A549 (cell line): ENCODE measurements around the gene P2RX4. TPM values are rescaled to one million over a fixed set of nuclear protein-coding genes. Genes with fewer than 3 reads are reported as not detected.
A peak's percentile ranks its signal among the peaks of the same experiment; 100 is the strongest.

Experiments
- ATAC-seq, 2 experiments: fragments of 200-7000 bp in 1 of 2; fragments of >200 bp in 1 of 2; cut with Nextera tagmentation in 1 of 2; cut with Tn5 transposase in 1 of 2; 3 replicates each; pipeline versions ENCODE4 v1.8.0 to v1.9.1; 2018 to 2020; ENCODE audit warnings: mild to moderate bottlenecking in 1 of 2, moderate library complexity in 1 of 2
- CTCF ChIA-PET: fragments of 300-600 bp; sonication (Branson Sonifier 250); formaldehyde crosslinking; extraction: SDS; loops from one replicate; lab custom pipeline; 2021; ENCODE audit warnings: antibody characterized with exemption, inconsistent platforms; lab: Yijun Ruan, JAX
- POLR2A ChIA-PET: fragments of 350-600 bp; formaldehyde crosslinking; extraction: SDS; loops from one replicate; lab custom pipeline; 2021; ENCODE audit warnings: antibody characterized with exemption, inconsistent platforms; lab: Yijun Ruan, JAX
- DNase-seq, 2 experiments: peaks; one replicate each; pipeline versions ENCODE4 v3.0.0 to v3.0.0-alpha.2; 2011 to 2016; ENCODE audit warnings: low read depth in 1 of 2, low spot score in 1 of 2
- FAIRE-seq: peaks from 2 replicates; lab custom pipeline; 2011; peaks lifted over from hg19 to GRCh38; lab: Jason Lieb, UNC
- H3K27ac ChIP-seq, 2 experiments: fragments of >200 bp; sonication (Bioruptor Twin); formaldehyde crosslinking; 3 replicates each; pipeline ENCODE4 v1.5.1; 2016 to 2017
- H3K4me1 ChIP-seq: fragments of >200 bp; sonication (Bioruptor Twin); formaldehyde crosslinking; 3 replicates; pipeline ENCODE4 v1.6.1; 2016
- H3K4me2 ChIP-seq: fragments of >200 bp; sonication (Bioruptor Twin); formaldehyde crosslinking; 3 replicates; pipeline ENCODE4 v1.6.1; 2016
- H3K4me3 ChIP-seq: fragments of >200 bp; sonication (Bioruptor Twin); formaldehyde crosslinking; 3 replicates; pipeline ENCODE4 v1.5.1; 2016
- H3K9me3 ChIP-seq: fragments of >200 bp; sonication (Bioruptor Twin); formaldehyde crosslinking; 3 replicates; pipeline ENCODE4 v1.6.1; 2016
- BCL3 ChIP-seq: fragments of >200 bp; sonication (Bioruptor Twin); formaldehyde crosslinking; IDR thresholded peaks from 3 replicates; pipeline ENCODE4 v1.6.1; 2016
- EP300 ChIP-seq, 2 experiments: fragments of >200 bp; sonication (Bioruptor Twin); formaldehyde crosslinking; IDR thresholded peaks; 2 replicates in 1 of 2; 3 replicates in 1 of 2; pipeline ENCODE4 v1.6.1; 2016 to 2017
- FOSL2 ChIP-seq, 2 experiments: fragments of 450-650 bp in 1 of 2; fragments of >200 bp in 1 of 2; sonication (Bioruptor Twin) in 1 of 2; formaldehyde crosslinking; IDR thresholded peaks; 2 replicates each; pipeline versions ENCODE4 v1.5.0 to v1.6.1; 2016 to 2020; ENCODE audit warnings: mild to moderate bottlenecking in 1 of 2, moderate library complexity in 1 of 2
- HEYL ChIP-seq: fragments of 250-450 bp; sonication (Bioruptor Pico); IDR thresholded peaks from 2 replicates; pipeline ENCODE4 v1.8.0; 2021; ENCODE audit warnings: mild to moderate bottlenecking, moderate library complexity
- HOXB5 ChIP-seq: fragments of 250-450 bp; sonication (Bioruptor Pico); IDR thresholded peaks from 2 replicates; pipeline ENCODE4 v1.5.0; 2020; ENCODE audit warnings: mild to moderate bottlenecking, moderate library complexity
- MAZ ChIP-seq: fragments of 150-350 bp; IDR thresholded peaks from 2 replicates; pipeline ENCODE4 v1.6.1; 2014; ENCODE audit warnings: antibody characterized with exemption, low read depth, low read length, borderline replicate concordance
- REST ChIP-seq: fragments of 200-600 bp; sonication (generic); IDR thresholded peaks from 2 replicates; pipeline ENCODE4 v1.6.1; 2016; ENCODE audit warnings: antibody characterized with exemption, mild to moderate bottlenecking, moderate library complexity
- TP53 ChIP-seq: fragments of 250-450 bp; sonication (Bioruptor Pico); IDR thresholded peaks from 2 replicates; pipeline ENCODE4 v1.5.0; 2021; ENCODE audit warnings: mild to moderate bottlenecking, moderate library complexity
- ZC3H11A ChIP-seq: fragments of 450-650 bp; IDR thresholded peaks from 2 replicates; pipeline ENCODE4 v1.6.1; 2014; ENCODE audit warnings: antibody characterized with exemption, mild to moderate bottlenecking
- ZFP36 ChIP-seq: fragments of 450-650 bp; IDR thresholded peaks from 2 replicates; pipeline ENCODE4 v1.6.1; 2014; ENCODE audit warnings: borderline replicate concordance; ENCODE audit not compliant: partially characterized antibody
- WGBS: methylation state at CpG from one replicate; pipeline ENCODE4 v1.1.6; 2017; ENCODE audit errors: missing lambda C conversion rate; 5-methylcytosine and 5-hydroxymethylcytosine counted together
- polyA plus RNA-seq, 4 experiments: library from polyadenylated mRNA; depleted of rRNA in 3 of 4; stranded (reverse); fragments of >200 nt; fragmentation: RNase III in 1 of 4; extraction: RNeasy Plus Mini Kit Qiagen cat#74134 plus additional on column Dnase treatment in 1 of 4; gene quantifications; 2 replicates in 3 of 4; 3 replicates in 1 of 4; pipeline ENCODE4 v1.2.3, GENCODE V29; 2011 to 2017
- TF ChIP-seq, protein P1 (sequence below): fragments of >200 bp; sonication (Bioruptor Twin); formaldehyde crosslinking; IDR thresholded peaks from 2 replicates; pipeline ENCODE4 v1.6.1; 2016

Gene P2RX4
- polyA plus RNA-seq, 2 of the 4 experiments (the other 2 are of a cell fraction) = 16.0 to 27.5 TPM

DNA sequence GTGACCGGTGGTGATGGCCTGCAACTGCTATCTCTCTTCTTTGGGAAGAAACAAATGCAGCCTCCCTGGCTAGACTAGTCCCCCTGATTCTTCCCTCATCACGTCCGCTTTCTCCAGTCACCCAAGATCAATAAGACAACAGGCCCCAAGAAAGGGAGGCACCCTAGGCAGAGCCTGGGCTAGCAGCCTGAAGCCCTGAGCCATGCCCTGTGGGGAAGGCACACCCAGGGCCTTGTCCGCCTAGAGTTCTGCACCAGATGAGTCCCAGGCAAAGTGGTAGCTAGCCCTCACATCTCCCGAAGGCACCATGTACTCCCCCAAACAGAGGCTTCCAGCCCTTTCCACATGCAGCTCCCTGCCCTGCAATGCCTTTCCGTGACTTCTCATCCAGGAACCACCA, 51.5 kb downstream of the P2RX4 start:
- no peak overlapping the region for H3K4me2 ChIP-seq
- FAIRE-seq = no peak
- TF ChIP-seq REST (no peak), FOSL2 (IDR thresholded peaks at IDR 0.05) (no peak), FOSL2 (CRISPR knock-in tag; IDR thresholded peaks at IDR 0.05) (no peak), ZC3H11A (no peak), BCL3 (no peak)
- no peak overlapping the region for H3K4me3 ChIP-seq
- peak in 1 of 2 experiments; percentile 30; a peak in 1 of 6 replicates for ATAC-seq
- 82% methylated on average over 6 of the region's 6 CpGs for WGBS
- no peaks in the 10 kb centered on the region for H3K4me1 ChIP-seq
- ChIA-PET POLR2A (no interaction called here), CTCF (no interaction called here)
- H3K9me3 ChIP-seq = no peaks in the 10 kb centered on the region
- H3K27ac ChIP-seq = no peak overlapping the region
- no peak for DNase-seq

DNA sequence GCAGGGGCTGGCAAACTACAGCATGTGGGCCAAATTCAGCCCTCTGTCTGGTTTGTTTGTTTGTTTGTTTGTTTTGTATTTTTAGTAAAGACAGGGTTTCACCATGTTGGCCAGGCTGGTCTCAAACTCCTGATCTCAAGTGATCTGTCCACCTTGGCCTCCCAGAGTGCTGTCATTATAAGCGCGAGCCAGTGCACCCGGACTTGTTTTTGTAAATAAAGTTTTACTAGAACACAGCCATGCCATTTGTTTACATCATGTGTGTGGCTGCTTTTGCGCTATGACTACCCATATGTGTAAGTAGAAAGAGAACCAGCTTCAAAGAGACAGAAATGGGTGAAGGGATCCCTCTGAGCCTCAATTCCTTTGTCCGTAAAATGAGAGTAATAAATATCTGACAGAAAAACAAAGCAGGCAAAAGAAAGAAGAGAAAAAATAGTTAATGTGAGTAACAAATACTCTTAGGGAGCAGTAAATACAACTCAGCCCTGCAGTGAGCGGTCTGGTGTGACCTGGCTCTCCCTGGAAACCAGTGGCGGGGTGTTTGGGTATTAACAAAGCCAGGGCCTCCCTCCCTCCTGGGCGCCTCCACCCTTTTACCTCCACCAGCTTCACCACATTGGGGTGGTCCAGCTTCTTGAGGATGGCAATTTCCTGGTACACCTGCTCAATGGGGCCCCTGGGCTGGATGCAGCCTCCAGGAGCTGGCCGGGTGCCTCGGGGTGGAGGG, 53.4 kb downstream of the P2RX4 start:
- FAIRE-seq = no peak
- no peaks in the 10 kb centered on the region for H3K4me1 ChIP-seq
- H3K4me2 ChIP-seq = no peak overlapping the region
- ChIA-PET CTCF (interaction anchor here (1.2 kb wide), 1 partner anchor 33 kb away, joined by 4 read pairs; no protein-coding TSS in a partner anchor), POLR2A (no interaction called here)
- no peak for ATAC-seq
- H3K4me3 ChIP-seq = no peak overlapping the region
- TF ChIP-seq, protein P1, sequence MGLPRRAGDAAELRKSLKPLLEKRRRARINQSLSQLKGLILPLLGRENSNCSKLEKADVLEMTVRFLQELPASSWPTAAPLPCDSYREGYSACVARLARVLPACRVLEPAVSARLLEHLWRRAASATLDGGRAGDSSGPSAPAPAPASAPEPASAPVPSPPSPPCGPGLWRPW = no peak
- TF ChIP-seq EP300 (IDR thresholded peaks at IDR 0.05) = no peak
- no peak for TF ChIP-seq HEYL (CRISPR knock-in tag)
- TF ChIP-seq TP53 (CRISPR knock-in tag) = no peak
- TF ChIP-seq HOXB5 = no peak
- no peak for TF ChIP-seq MAZ
- TF ChIP-seq BCL3 = no peak
- TF ChIP-seq REST = no peak
- TF ChIP-seq ZFP36 = no peak
- no peak for DNase-seq
- WGBS = 93% methylated on average over 10 of the region's 10 CpGs
- H3K27ac ChIP-seq = no peak overlapping the region
- no peaks in the 10 kb centered on the region for H3K9me3 ChIP-seq
